Stimulated activated naive B cell treated with anti-CD40 and anti-IgM and Interleukin-4, amounts not matched to agents 10 μg/mL and 1 μg/mL and 100 μg/mL, for 72 hours (primary cell): ENCODE data around the gene C9orf72.
"Not testable (repeated sequence)": the region's sequence is repeated elsewhere in the genome, so short reads cannot be mapped to it uniquely, and the experiment has no call there.

ENCODE experiments used
- ATAC-seq, 2 donors: fragments of 150-1000 bp; cut with Tn5 transposase; replicated peaks; 2 replicates each; pipeline ENCODE4 v1.10.0; 2021; ENCODE audit warnings: moderate library complexity in 1 of 2
- DNase-seq: peaks from one replicate; pipeline ENCODE4 v3.0.0; 2021
- H3K27ac Mint-ChIP-seq: one replicate; pipeline ENCODE4 v1.8.0; 2022; ENCODE audit warnings: mild to moderate bottlenecking, mixed read lengths
- H3K27me3 Mint-ChIP-seq, 2 donors: one replicate each; pipeline ENCODE4 v1.8.0; 2022; ENCODE audit warnings: mixed read lengths in 2 of 2
- H3K36me3 Mint-ChIP-seq, 2 donors: one replicate each; pipeline ENCODE4 v1.8.0; 2022; ENCODE audit warnings: mixed read lengths in 2 of 2, mild to moderate bottlenecking in 1 of 2
- H3K4me1 Mint-ChIP-seq, 2 donors: one replicate each; pipeline ENCODE4 v1.8.0; 2022; ENCODE audit warnings: mixed read lengths in 2 of 2, mild to moderate bottlenecking in 1 of 2
- H3K4me3 Mint-ChIP-seq, 2 donors: one replicate each; pipeline ENCODE4 v1.8.0; 2022; ENCODE audit warnings: mild to moderate bottlenecking in 2 of 2, mixed read lengths in 2 of 2, moderate library complexity in 1 of 2
- H3K9me3 Mint-ChIP-seq, 2 donors: one replicate each; pipeline ENCODE4 v1.8.0; 2022; ENCODE audit warnings: mixed read lengths in 2 of 2, mild to moderate bottlenecking in 1 of 2

Gene C9orf72, protein sequence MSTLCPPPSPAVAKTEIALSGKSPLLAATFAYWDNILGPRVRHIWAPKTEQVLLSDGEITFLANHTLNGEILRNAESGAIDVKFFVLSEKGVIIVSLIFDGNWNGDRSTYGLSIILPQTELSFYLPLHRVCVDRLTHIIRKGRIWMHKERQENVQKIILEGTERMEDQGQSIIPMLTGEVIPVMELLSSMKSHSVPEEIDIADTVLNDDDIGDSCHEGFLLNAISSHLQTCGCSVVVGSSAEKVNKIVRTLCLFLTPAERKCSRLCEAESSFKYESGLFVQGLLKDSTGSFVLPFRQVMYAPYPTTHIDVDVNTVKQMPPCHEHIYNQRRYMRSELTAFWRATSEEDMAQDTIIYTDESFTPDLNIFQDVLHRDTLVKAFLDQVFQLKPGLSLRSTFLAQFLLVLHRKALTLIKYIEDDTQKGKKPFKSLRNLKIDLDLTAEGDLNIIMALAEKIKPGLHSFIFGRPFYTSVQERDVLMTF

GRCh38 chr9:27572918-27573633, at the start of gene C9orf72:
TSS of gene C9orf72 (minus strand) at chr9:27573481. CDS start at chr9:27567120, 6,361 bp downstream.
- Mint-ChIP-seq H3K36me3 (peaks cover 1 to 3% of the 10 kb centered on the region in 2 donors), H3K27ac (peak within 1 kb of the TSS; percentile 100), H3K4me3 (peak within 1 kb of the TSS; percentile 98 to 99), H3K4me1 (peaks cover 8 to 21% of the 10 kb centered on the region in 2 donors), H3K9me3 (peaks cover 2 to 3% of the 10 kb centered on the region in 2 donors), H3K27me3 (no peaks in the 10 kb centered on the region)
- ATAC-seq = peak; percentile 78 to 84
- peak; percentile 57 for DNase-seq

DNA sequence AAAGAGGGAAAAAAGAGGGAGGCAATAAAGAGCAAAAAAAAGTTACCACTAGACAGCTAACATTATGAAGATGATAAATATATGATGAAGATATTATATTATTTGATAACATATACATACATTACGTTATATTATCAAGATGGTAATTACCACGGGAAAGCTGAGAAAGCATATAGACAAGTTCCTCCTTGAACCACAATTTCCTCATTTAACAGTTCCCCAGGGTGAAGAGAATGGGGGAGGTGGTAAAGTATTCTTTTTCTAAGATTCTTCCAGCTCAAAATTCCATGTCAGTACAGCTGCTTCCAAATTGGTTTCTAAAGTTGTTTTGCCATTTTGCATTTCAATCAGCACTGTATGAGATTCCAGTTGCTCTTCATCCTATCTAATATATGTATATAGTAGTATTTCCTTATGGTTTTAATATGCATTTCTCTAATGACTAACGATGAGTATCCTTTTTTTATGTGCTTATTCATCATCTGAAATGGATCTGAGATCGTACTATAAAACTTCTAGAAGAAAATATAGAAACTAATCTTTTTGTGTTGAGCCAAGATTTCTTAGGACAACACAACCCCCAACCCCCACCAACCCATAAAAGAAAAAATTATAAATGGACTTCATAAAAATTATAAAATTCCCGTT, 49.5 kb upstream of the C9orf72 start:
- Mint-ChIP-seq H3K27me3 (peaks cover 14 to 16% of the 10 kb centered on the region in 2 donors), H3K4me1 (peaks cover 0 to 6% of the 10 kb centered on the region in 2 donors), H3K9me3 (no peaks in the 10 kb centered on the region), H3K4me3 (no peak overlapping the region), H3K27ac (no peak overlapping the region), H3K36me3 (no peaks in the 10 kb centered on the region)
- no peak for DNase-seq
- no peak for ATAC-seq

GRCh38 chr9:27619743-27620142, 46.5 kb upstream of the C9orf72 start:
- no peak for DNase-seq
- Mint-ChIP-seq H3K4me3 (no peak overlapping the region), H3K27me3 (peaks cover 25 to 26% of the 10 kb centered on the region in 2 donors), H3K4me1 (peaks cover 0 to 6% of the 10 kb centered on the region in 2 donors), H3K27ac (no peak overlapping the region), H3K36me3 (no peaks in the 10 kb centered on the region), H3K9me3 (no peaks in the 10 kb centered on the region)
- no peak for ATAC-seq

- DNase-seq (no peak), ATAC-seq (no peak)
- H3K4me3 Mint-ChIP-seq = no peak overlapping the region
- no peak overlapping the region for H3K27ac Mint-ChIP-seq
- H3K27me3 Mint-ChIP-seq = peaks cover 30 to 31% of the 10 kb centered on the region in 2 donors
- H3K4me1 Mint-ChIP-seq = peaks cover 0 to 6% of the 10 kb centered on the region in 2 donors
- no peaks in the 10 kb centered on the region for H3K36me3 Mint-ChIP-seq
- no peaks in the 10 kb centered on the region for H3K9me3 Mint-ChIP-seq
These were observed 44.8 kb upstream of the C9orf72 start for GRCh38 chr9:27618066-27618465.

- no peak for DNase-seq
- Mint-ChIP-seq H3K27me3 (peaks cover 37 to 38% of the 10 kb centered on the region in 2 donors), H3K4me3 (no peak overlapping the region), H3K9me3 (no peaks in the 10 kb centered on the region), H3K27ac (no peak overlapping the region), H3K36me3 (no peaks in the 10 kb centered on the region), H3K4me1 (no peaks in the 10 kb centered on the region)
- no peak for ATAC-seq
These were observed 41.3 kb upstream of the C9orf72 start for GRCh38 chr9:27614551-27614950.

DNA sequence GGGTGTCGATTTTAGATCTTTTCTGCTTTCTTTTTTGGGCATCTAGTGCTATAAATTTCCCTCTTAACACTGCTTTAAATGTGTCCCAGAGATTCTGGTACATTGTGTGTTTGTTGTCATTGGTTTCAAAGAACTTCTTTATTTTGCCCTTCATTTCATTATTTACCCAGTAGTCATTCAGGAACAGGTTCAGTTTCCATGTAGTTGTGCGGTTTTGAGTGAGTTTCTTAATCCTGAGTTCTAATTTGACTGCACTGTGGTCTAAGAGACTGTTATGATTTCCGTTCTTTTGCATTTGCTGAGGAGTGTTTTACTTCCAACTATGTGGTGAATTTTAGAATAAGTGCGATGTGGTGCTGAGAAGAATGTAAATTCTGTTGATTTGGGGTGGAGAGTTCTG, 38.8 kb upstream of the C9orf72 start:
- DNase-seq, H3K9me3 Mint-ChIP-seq, H3K36me3 Mint-ChIP-seq, H3K27ac Mint-ChIP-seq, ATAC-seq, H3K4me1 Mint-ChIP-seq, H3K4me3 Mint-ChIP-seq: not testable (repeated sequence)
- peaks cover 33 to 34% of the 10 kb centered on the region in 2 donors for H3K27me3 Mint-ChIP-seq

DNA sequence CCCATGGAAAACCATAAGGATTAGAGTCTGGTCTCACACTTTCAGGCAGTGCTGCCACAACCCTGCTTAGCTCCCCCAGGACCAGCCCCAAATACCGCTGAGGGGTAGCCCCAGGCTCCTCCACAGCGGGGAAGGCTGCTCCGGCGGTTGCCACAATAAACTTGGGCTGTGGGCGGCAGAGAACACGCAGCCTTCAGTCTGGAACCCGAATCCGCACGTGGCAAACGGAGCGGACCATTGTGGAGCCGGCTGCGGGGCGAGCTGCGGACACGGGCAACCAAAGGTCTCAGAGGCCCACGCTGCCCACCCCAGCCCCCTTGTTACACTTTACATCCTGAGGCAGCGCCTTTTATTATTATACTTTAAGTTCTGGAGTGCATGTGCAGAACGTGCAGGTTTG, 37.3 kb upstream of the C9orf72 start:
- Mint-ChIP-seq H3K4me3 (no peak overlapping the region), H3K9me3 (no peaks in the 10 kb centered on the region), H3K4me1 (no peaks in the 10 kb centered on the region), H3K36me3 (no peaks in the 10 kb centered on the region), H3K27me3 (peaks cover 32% of the 10 kb centered on the region in 2 donors), H3K27ac (no peak overlapping the region)
- ATAC-seq (no peak), DNase-seq (no peak)

DNA sequence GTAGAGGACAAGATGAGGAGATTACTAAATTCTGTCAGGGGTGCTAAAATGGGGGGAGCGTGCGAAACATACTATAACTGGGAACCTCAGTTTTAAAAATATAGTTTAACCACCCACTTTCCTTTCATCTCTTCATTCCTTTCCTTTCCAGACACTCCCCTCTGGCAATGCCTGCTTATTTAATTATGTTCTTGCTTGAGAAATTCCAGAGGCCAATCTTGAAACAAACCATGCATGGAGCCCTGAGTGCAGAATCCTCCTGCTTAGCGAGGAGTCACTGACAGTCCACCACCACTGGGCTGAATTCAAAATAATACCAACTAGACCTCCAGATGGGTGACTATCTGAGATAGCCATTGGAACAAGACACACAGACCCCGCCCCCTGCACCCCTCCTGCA, 29.7 kb upstream of the C9orf72 start:
- no peak for ATAC-seq
- Mint-ChIP-seq H3K4me3 (no peak overlapping the region), H3K36me3 (no peaks in the 10 kb centered on the region)

GRCh38 chr9:27602142-27602861, 29.0 kb upstream of the C9orf72 start:
- Mint-ChIP-seq H3K27ac (no peak overlapping the region), H3K36me3 (no peaks in the 10 kb centered on the region), H3K9me3 (no peaks in the 10 kb centered on the region), H3K27me3 (peaks cover 4 to 5% of the 10 kb centered on the region in 2 donors), H3K4me1 (no peaks in the 10 kb centered on the region), H3K4me3 (no peak overlapping the region)
- no peak for DNase-seq
- peak; percentile 48 to 53 for ATAC-seq

More for the DNA sequence above, 29.7 kb upstream of the C9orf72 start:
- no peaks in the 10 kb centered on the region for H3K4me1 Mint-ChIP-seq
- H3K27ac Mint-ChIP-seq = no peak overlapping the region
- H3K27me3 Mint-ChIP-seq = peaks cover 4 to 5% of the 10 kb centered on the region in 2 donors
- DNase-seq = no peak
- no peaks in the 10 kb centered on the region for H3K9me3 Mint-ChIP-seq

- H3K27me3 Mint-ChIP-seq = peaks cover 5 to 8% of the 10 kb centered on the region in 2 donors
- no peaks in the 10 kb centered on the region for H3K36me3 Mint-ChIP-seq
- H3K27ac Mint-ChIP-seq = no peak overlapping the region
- no peak overlapping the region for H3K4me3 Mint-ChIP-seq
- no peaks in the 10 kb centered on the region for H3K4me1 Mint-ChIP-seq
- no peak for DNase-seq
- no peaks in the 10 kb centered on the region for H3K9me3 Mint-ChIP-seq
- ATAC-seq = no peak
These were observed 28.1 kb upstream of the C9orf72 start for GRCh38 chr9:27601396-27601795.

DNA sequence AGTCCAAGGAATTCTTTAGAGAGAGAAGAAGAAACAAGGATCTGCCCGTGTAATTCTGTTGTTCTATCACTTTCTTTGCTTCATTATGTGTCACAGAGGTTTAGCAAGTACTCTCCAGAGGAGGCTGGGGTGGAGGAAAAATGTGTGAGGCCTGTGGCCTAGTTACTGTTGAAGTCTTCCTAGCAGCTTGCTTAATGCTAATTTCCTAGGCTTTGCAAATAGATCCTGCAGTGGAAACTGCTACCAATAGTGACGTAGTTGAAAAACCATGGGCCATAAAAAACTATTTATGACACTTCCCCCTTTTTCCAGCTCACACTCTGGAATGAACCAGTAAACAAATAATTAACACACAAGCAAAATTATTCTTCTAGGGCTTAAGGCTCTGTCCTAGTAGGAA, 27.0 kb upstream of the C9orf72 start:
- Mint-ChIP-seq H3K27ac (no peak overlapping the region), H3K4me3 (no peak overlapping the region), H3K4me1 (no peaks in the 10 kb centered on the region)

GRCh38 chr9:27599870-27600238, 26.6 kb upstream of the C9orf72 start:
- H3K4me3 Mint-ChIP-seq = no peak overlapping the region
- DNase-seq (no peak), ATAC-seq (no peak)
- H3K27me3 Mint-ChIP-seq = peaks cover 8 to 11% of the 10 kb centered on the region in 2 donors
- H3K36me3 Mint-ChIP-seq = no peaks in the 10 kb centered on the region
- no peaks in the 10 kb centered on the region for H3K9me3 Mint-ChIP-seq
- no peaks in the 10 kb centered on the region for H3K4me1 Mint-ChIP-seq
- H3K27ac Mint-ChIP-seq = no peak overlapping the region

More for the DNA sequence above, 27.0 kb upstream of the C9orf72 start:
- H3K36me3 Mint-ChIP-seq = no peaks in the 10 kb centered on the region
- no peaks in the 10 kb centered on the region for H3K9me3 Mint-ChIP-seq
- peaks cover 8 to 10% of the 10 kb centered on the region in 2 donors for H3K27me3 Mint-ChIP-seq
- no peak for DNase-seq
- ATAC-seq = no peak

DNA sequence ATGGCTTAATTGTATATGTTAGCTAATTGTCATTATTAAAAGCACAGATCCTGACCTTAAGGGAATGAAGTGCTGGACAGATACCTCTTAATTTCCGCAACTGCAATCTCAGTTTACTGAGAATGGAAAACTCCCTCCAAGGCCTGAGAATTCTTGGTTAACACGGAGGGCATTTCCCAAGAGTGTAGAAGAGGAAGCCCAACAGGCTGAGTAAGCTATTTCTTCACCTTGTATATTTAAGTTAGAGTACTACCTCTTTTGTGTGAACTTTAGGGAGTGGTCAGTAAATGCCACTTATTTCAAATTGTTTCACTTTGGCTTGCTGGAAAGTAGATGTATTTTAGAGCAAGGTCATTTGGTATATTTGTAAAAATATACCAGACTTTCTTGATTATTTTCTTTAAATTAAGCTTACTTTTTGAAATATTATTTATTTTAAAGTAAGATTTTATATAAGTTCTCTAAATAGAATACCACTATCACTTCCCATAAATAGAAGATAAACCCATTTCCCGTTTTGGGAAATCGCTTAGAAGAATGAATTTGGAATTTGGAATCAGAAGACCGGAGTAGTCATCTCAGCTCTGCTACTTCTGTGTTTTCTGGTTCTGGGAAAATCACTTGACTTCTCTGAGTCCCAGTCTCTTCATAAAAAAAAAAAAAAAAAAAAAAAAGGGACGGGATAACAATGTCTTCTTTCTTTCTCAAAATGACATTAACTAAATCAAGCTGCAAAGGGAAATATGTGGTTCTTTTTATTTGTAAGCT, 26.0 kb upstream of the C9orf72 start:
- Mint-ChIP-seq H3K27me3 (peaks cover 8 to 11% of the 10 kb centered on the region in 2 donors), H3K36me3 (no peaks in the 10 kb centered on the region), H3K9me3 (no peaks in the 10 kb centered on the region), H3K4me1 (no peaks in the 10 kb centered on the region), H3K4me3 (no peak overlapping the region), H3K27ac (no peak overlapping the region)
- DNase-seq (no peak), ATAC-seq (peak; percentile 47 to 63)
